NT2/D1 (cell line): ENCODE data around the gene SHISA6.
"Not testable (repeated sequence)": the region's sequence is repeated elsewhere in the genome, so short reads cannot be mapped to it uniquely, and the experiment has no call there.

Experiments used
- DNase-seq: peaks from one replicate; pipeline ENCODE4 v3.0.0-alpha.2; 2011; ENCODE audit warnings: low read depth, low spot score
- H3K27me3 ChIP-seq: 2 replicates; pipeline ENCODE4 v1.6.0; 2011; ENCODE audit warnings: mild to moderate bottlenecking; ENCODE audit not compliant: insufficient read length, insufficient read depth
- H3K36me3 ChIP-seq: 2 replicates; pipeline ENCODE4 v1.6.1; 2011; ENCODE audit warnings: mild to moderate bottlenecking, low read length, mixed read lengths; ENCODE audit not compliant: insufficient read depth, insufficient read length
- H3K4me1 ChIP-seq: 2 replicates; pipeline ENCODE4 v1.5.1; 2011; ENCODE audit not compliant: insufficient read depth, insufficient read length
- H3K4me3 ChIP-seq: 2 replicates; pipeline ENCODE4 v1.5.1; 2011; ENCODE audit warnings: low read depth; ENCODE audit not compliant: insufficient read length
- H3K9ac ChIP-seq: 2 replicates; pipeline ENCODE4 v1.6.0; 2011; ENCODE audit warnings: low read depth; ENCODE audit not compliant: insufficient read length
- H3K9me3 ChIP-seq: 2 replicates; pipeline ENCODE4 v1.5.1; 2011; ENCODE audit warnings: mild to moderate bottlenecking, low read length; ENCODE audit not compliant: insufficient read depth
- SUZ12 ChIP-seq: IDR thresholded peaks from 2 replicates; pipeline ENCODE4 v1.6.1; 2011; ENCODE audit not compliant: insufficient read length, insufficient read depth; ENCODE audit errors: extremely low read depth
- YY1 ChIP-seq: IDR thresholded peaks from 2 replicates; pipeline ENCODE4 v1.6.1; 2011; ENCODE audit not compliant: insufficient read length, insufficient read depth
- ZNF274 ChIP-seq: IDR thresholded peaks from 2 replicates; pipeline ENCODE4 v1.6.1; 2011; ENCODE audit warnings: mild to moderate bottlenecking, low read depth, low read length

The SHISA6 gene

GRCh38 chr17:11302401-11303186 is 61.6 kb downstream of the SHISA6 start:
- no peak overlapping the region for H3K9ac ChIP-seq
- no peaks in the 10 kb centered on the region for H3K27me3 ChIP-seq
- H3K4me3 ChIP-seq: no peak overlapping the region
- H3K36me3 ChIP-seq: no peaks in the 10 kb centered on the region
- DNase-seq: no peak
- no peaks in the 10 kb centered on the region for H3K9me3 ChIP-seq
- H3K4me1 ChIP-seq: no peaks in the 10 kb centered on the region
- TF ChIP-seq ZNF274: no peak
- TF ChIP-seq YY1: no peak

GRCh38 chr17:11303773-11304394 is 62.9 kb downstream of the SHISA6 start:
- Histone ChIP-seq H3K4me3 (no peak overlapping the region), H3K9me3 (no peaks in the 10 kb centered on the region), H3K27me3 (no peaks in the 10 kb centered on the region), H3K36me3 (no peaks in the 10 kb centered on the region), H3K9ac (no peak overlapping the region), H3K4me1 (peaks cover 4% of the 10 kb centered on the region)
- no peak for DNase-seq
- TF ChIP-seq SUZ12: no peak

- TF ChIP-seq YY1 (no peak), SUZ12 (no peak), ZNF274 (no peak)
- Histone ChIP-seq H3K9me3 (no peaks in the 10 kb centered on the region), H3K27me3 (no peaks in the 10 kb centered on the region), H3K9ac (no peak overlapping the region), H3K4me3 (no peak overlapping the region), H3K36me3 (no peaks in the 10 kb centered on the region), H3K4me1 (peaks cover 7% of the 10 kb centered on the region)
- no peak for DNase-seq
These were observed 63.6 kb downstream of the SHISA6 start for GRCh38 chr17:11304568-11304967.

GRCh38 chr17:11305524-11305923 is 64.5 kb downstream of the SHISA6 start:
- no peak overlapping the region for H3K4me3 ChIP-seq
- no peaks in the 10 kb centered on the region for H3K27me3 ChIP-seq
- TF ChIP-seq ZNF274: no peak
- no peak for TF ChIP-seq SUZ12
- no peak for TF ChIP-seq YY1
- H3K36me3 ChIP-seq: no peaks in the 10 kb centered on the region
- H3K9ac ChIP-seq: no peak overlapping the region
- no peak for DNase-seq
- H3K9me3 ChIP-seq: no peaks in the 10 kb centered on the region
- peaks cover 7% of the 10 kb centered on the region for H3K4me1 ChIP-seq

GRCh38 chr17:11308531-11308930 is 67.5 kb downstream of the SHISA6 start:
- H3K9me3 ChIP-seq: no peaks in the 10 kb centered on the region
- no peak for TF ChIP-seq ZNF274
- no peak for TF ChIP-seq YY1
- no peak for TF ChIP-seq SUZ12
- H3K9ac ChIP-seq: no peak overlapping the region
- no peak for DNase-seq
- H3K4me3 ChIP-seq: no peak overlapping the region
- peaks cover 7% of the 10 kb centered on the region for H3K4me1 ChIP-seq
- no peaks in the 10 kb centered on the region for H3K27me3 ChIP-seq
- no peaks in the 10 kb centered on the region for H3K36me3 ChIP-seq

GRCh38 chr17:11309033-11309432 is 68.0 kb downstream of the SHISA6 start:
- Histone ChIP-seq H3K9me3 (no peaks in the 10 kb centered on the region), H3K9ac (no peak overlapping the region), H3K4me3 (no peak overlapping the region), H3K27me3 (no peaks in the 10 kb centered on the region), H3K36me3 (no peaks in the 10 kb centered on the region), H3K4me1 (peaks cover 7% of the 10 kb centered on the region)
- TF ChIP-seq ZNF274 (no peak), SUZ12 (no peak), YY1 (no peak)
- no peak for DNase-seq

- TF ChIP-seq SUZ12: no peak
- no peak for TF ChIP-seq ZNF274
- TF ChIP-seq YY1: no peak
- H3K9ac ChIP-seq: no peak overlapping the region
- no peaks in the 10 kb centered on the region for H3K27me3 ChIP-seq
- H3K4me1 ChIP-seq: peaks cover 7% of the 10 kb centered on the region
- H3K36me3 ChIP-seq: no peaks in the 10 kb centered on the region
- no peaks in the 10 kb centered on the region for H3K9me3 ChIP-seq
- DNase-seq: no peak
- no peak overlapping the region for H3K4me3 ChIP-seq
These were observed 68.8 kb downstream of the SHISA6 start for GRCh38 chr17:11309850-11310249.

- H3K9me3 ChIP-seq, H3K36me3 ChIP-seq, H3K9ac ChIP-seq, H3K27me3 ChIP-seq, DNase-seq, H3K4me3 ChIP-seq, H3K4me1 ChIP-seq: not testable (repeated sequence)
These were observed 75.4 kb downstream of the SHISA6 start for GRCh38 chr17:11316451-11316850.
